ENCODE results near the gene CYP3A7. TPM values are rescaled to one million over a fixed set of nuclear protein-coding genes. Genes with fewer than 3 reads are reported as not detected.
"Not testable (repeated sequence)": the region's sequence is repeated elsewhere in the genome, so short reads cannot be mapped to it uniquely, and the experiment has no call there.

Gene CYP3A7
- total RNA-seq, 1 experiment from 2014 or later: not detected

GRCh38 chr7:99748846-99749579, 14.0 kb upstream of the CYP3A7 start:
- ChIA-PET POLR2A (no interaction called here), CTCF (no interaction called here)
- no peak overlapping the region for H3K27ac Mint-ChIP-seq
- peaks cover 7% of the 10 kb centered on the region for H3K9me3 Mint-ChIP-seq
- H3K27me3 Mint-ChIP-seq (ENCODE audit: low read depth): peaks cover 17% of the 10 kb centered on the region
- H3K36me3 Mint-ChIP-seq: no peaks in the 10 kb centered on the region
- peaks cover 13% of the 10 kb centered on the region for H3K4me1 Mint-ChIP-seq
- H3K4me3 Mint-ChIP-seq: no peak overlapping the region
- DNase-seq (ENCODE audit: low spot score) (no peak), ATAC-seq (no peak)
- TF ChIP-seq TEAD4 (CRISPR knock-in tag; IDR thresholded peaks at IDR 0.05) (no peak), SOX15 (CRISPR knock-in tag; IDR thresholded peaks at IDR 0.05) (no peak), MYBL2 (CRISPR knock-in tag; IDR thresholded peaks at IDR 0.05) (no peak), ZNF396 (CRISPR knock-in tag; IDR thresholded peaks at IDR 0.05; ENCODE audit: borderline replicate concordance) (no peak), NFE2L1 (CRISPR knock-in tag; IDR thresholded peaks at IDR 0.05) (no peak), ZNF219 (CRISPR knock-in tag; IDR thresholded peaks at IDR 0.05; ENCODE audit: borderline replicate concordance) (no peak), IRF1 (CRISPR knock-in tag; IDR thresholded peaks at IDR 0.05) (no peak), ELF4 (CRISPR knock-in tag; IDR thresholded peaks at IDR 0.05; ENCODE audit: low read depth) (no peak), NFYB (CRISPR knock-in tag; conservative IDR thresholded peaks at IDR 0.05; ENCODE audit: low read depth) (no peak), TEAD1 (CRISPR knock-in tag; IDR thresholded peaks at IDR 0.05) (no peak), ESRRA (CRISPR knock-in tag; IDR thresholded peaks at IDR 0.05; ENCODE audit: borderline replicate concordance) (no peak), E2F4 (CRISPR knock-in tag; IDR thresholded peaks at IDR 0.05; ENCODE audit: borderline replicate concordance, low read depth) (no peak)

- H3K36me3 Mint-ChIP-seq; ATAC-seq; H3K4me3 Mint-ChIP-seq; H3K4me1 Mint-ChIP-seq; H3K9me3 Mint-ChIP-seq; H3K27ac Mint-ChIP-seq; DNase-seq (ENCODE audit: low spot score); POLR2A ChIA-PET; CTCF ChIA-PET: not testable (repeated sequence)
- H3K27me3 Mint-ChIP-seq (ENCODE audit: low read depth): peaks cover 18% of the 10 kb centered on the region
Measured at GRCh38 chr7:99746915-99747314, 11.9 kb upstream of the CYP3A7 start.

- H3K4me3 Mint-ChIP-seq; POLR2A ChIA-PET; H3K9me3 Mint-ChIP-seq; H3K4me1 Mint-ChIP-seq; H3K36me3 Mint-ChIP-seq; H3K27ac Mint-ChIP-seq; CTCF ChIA-PET; DNase-seq (ENCODE audit: low spot score); ATAC-seq: not testable (repeated sequence)
- peaks cover 18% of the 10 kb centered on the region for H3K27me3 Mint-ChIP-seq (ENCODE audit: low read depth)
Measured at GRCh38 chr7:99745395-99745794, 10.4 kb upstream of the CYP3A7 start.

- peaks cover 18% of the 10 kb centered on the region for H3K27me3 Mint-ChIP-seq (ENCODE audit: low read depth)
- CTCF ChIA-PET: no interaction called here
Measured at GRCh38 chr7:99742737-99743394, 7.9 kb upstream of the CYP3A7 start.

More at GRCh38 chr7:99742737-99743394, 7.9 kb upstream of the CYP3A7 start:
- Mint-ChIP-seq H3K36me3 (0 out of 2 replicates have a peak, but pooled peaks cover 2% of the 10 kb centered on the region), H3K4me3 (no peak overlapping the region), H3K4me1 (peaks cover 13% of the 10 kb centered on the region), H3K27ac (no peak overlapping the region), H3K9me3 (peaks cover 14% of the 10 kb centered on the region)
- DNase-seq (ENCODE audit: low spot score) (no peak), ATAC-seq (no peak)
- POLR2A ChIA-PET: no interaction called here
- no peak for TF ChIP-seq ZNF425 (CRISPR knock-in tag; conservative IDR thresholded peaks at IDR 0.05)
- peak; percentile 72 for TF ChIP-seq GABPB1 (CRISPR knock-in tag; IDR thresholded peaks at IDR 0.05)

Measured in WTC11 (cell line).